GM18861 (cell line): ENCODE results near the gene LRRC59.
"Not testable (repeated sequence)": the region's sequence is repeated elsewhere in the genome, so short reads cannot be mapped to it uniquely, and the experiment has no call there.

Source experiments
- ATAC-seq: cut with Tn5 transposase; IDR thresholded peaks from one replicate; pipeline ENCODE4 v1.9.1; 2021; ENCODE audit not compliant: unreplicated experiment

LRRC59 gene

GRCh38 chr17:50424996-50425681 lies 27.8 kb upstream of the LRRC59 start:
- ATAC-seq = no peak

- no peak for ATAC-seq
Observed at GRCh38 chr17:50424246-50424995, 27.1 kb upstream of the LRRC59 start.

GRCh38 chr17:50423553-50424159 lies 26.3 kb upstream of the LRRC59 start:
- ATAC-seq = no peak

GRCh38 chr17:50422738-50423137 lies 25.4 kb upstream of the LRRC59 start:
- ATAC-seq = no peak

- no peak for ATAC-seq
Observed at GRCh38 chr17:50421308-50422051, 24.2 kb upstream of the LRRC59 start.

GRCh38 chr17:50420419-50421112 lies 23.2 kb upstream of the LRRC59 start:
- no peak for ATAC-seq

GRCh38 chr17:50419577-50419976 lies 22.3 kb upstream of the LRRC59 start:
- ATAC-seq = not testable (repeated sequence)

- no peak for ATAC-seq
Observed at GRCh38 chr17:50414808-50415207, 17.5 kb upstream of the LRRC59 start.

GRCh38 chr17:50412188-50412732 lies 14.9 kb upstream of the LRRC59 start:
- no peak for ATAC-seq

GRCh38 chr17:50407921-50408320 lies 10.6 kb upstream of the LRRC59 start:
- no peak for ATAC-seq

- no peak for ATAC-seq
Observed at GRCh38 chr17:50406578-50406977, 9.3 kb upstream of the LRRC59 start.

- not testable (repeated sequence) for ATAC-seq
Observed at GRCh38 chr17:50405351-50405750, 8.0 kb upstream of the LRRC59 start.

GRCh38 chr17:50399591-50399990 lies 2.3 kb upstream of the LRRC59 start:
- not testable (repeated sequence) for ATAC-seq

GRCh38 chr17:50398672-50399071 lies 1.3 kb upstream of the LRRC59 start:
- ATAC-seq = not testable (repeated sequence)

- no peak for ATAC-seq
Observed at GRCh38 chr17:50397919-50398285, 579 bp upstream of the LRRC59 start.

GRCh38 chr17:50396261-50397110 lies 837 bp downstream of the LRRC59 start:
- no peak for ATAC-seq

GRCh38 chr17:50394711-50395110 lies 2.6 kb downstream of the LRRC59 start:
- ATAC-seq = no peak

- no peak for ATAC-seq
Observed at GRCh38 chr17:50393700-50394099, 3.6 kb downstream of the LRRC59 start.

GRCh38 chr17:50392621-50393020 lies 4.7 kb downstream of the LRRC59 start:
- ATAC-seq = no peak

- no peak for ATAC-seq
Observed at GRCh38 chr17:50389534-50389933, 7.8 kb downstream of the LRRC59 start.
